Body of pancreas (tissue), 4 donors: ENCODE measurements around the gene LAMA2.

ENCODE experiments used
- CTCF ChIP-seq, 7 experiments: fragments of 450-650 bp in 4 of 7; fragments of 200-600 bp in 3 of 7; sonication (generic) in 3 of 7; IDR thresholded peaks; one replicate each; pipeline ENCODE4 v1.5.1; 2016 to 2019; ENCODE audit warnings: antibody characterized with exemption in 7 of 7
- POLR2A ChIP-seq, 3 donors: fragments of 450-650 bp; IDR thresholded peaks; one replicate each; pipeline ENCODE4 v1.6.1; 2016; ENCODE audit warnings: antibody characterized with exemption in 3 of 3, mild to moderate bottlenecking in 2 of 3

GRCh38 chr6:129264480-129265045 is 381.6 kb downstream of the LAMA2 start:
- no peak for TF ChIP-seq CTCF (IDR thresholded peaks at IDR 0.05)
- no peak for TF ChIP-seq POLR2A (IDR thresholded peaks at IDR 0.05)
